IPS-18a (cell line): Measurements from ENCODE around the gene TMEFF2.

Source experiments
- H3K27ac ChIP-seq: one replicate; pipeline ENCODE4 v1.5.1; 2013; ENCODE audit warnings: low read length
- H3K27me3 ChIP-seq: one replicate; pipeline ENCODE4 v1.6.1; 2013; ENCODE audit warnings: mild to moderate bottlenecking, low read length; ENCODE audit not compliant: control insufficient read depth, insufficient read depth
- H3K36me3 ChIP-seq: one replicate; pipeline ENCODE4 v1.6.1; 2013; ENCODE audit warnings: low read depth, low read length; ENCODE audit not compliant: control insufficient read depth
- H3K4me1 ChIP-seq: one replicate; pipeline ENCODE4 v1.6.1; 2013; ENCODE audit warnings: low read depth, low read length; ENCODE audit not compliant: control insufficient read depth
- H3K4me3 ChIP-seq: one replicate; pipeline ENCODE4 v1.5.1; 2013; ENCODE audit warnings: low read length
- H3K9ac ChIP-seq: one replicate; pipeline ENCODE4 v1.6.1; 2013; ENCODE audit warnings: mild to moderate bottlenecking, low read length, moderate library complexity
- H3K9me3 ChIP-seq: one replicate; pipeline ENCODE4 v1.6.1; 2013; ENCODE audit warnings: low read depth, low read length; ENCODE audit not compliant: control insufficient read depth

Gene TMEFF2

DNA sequence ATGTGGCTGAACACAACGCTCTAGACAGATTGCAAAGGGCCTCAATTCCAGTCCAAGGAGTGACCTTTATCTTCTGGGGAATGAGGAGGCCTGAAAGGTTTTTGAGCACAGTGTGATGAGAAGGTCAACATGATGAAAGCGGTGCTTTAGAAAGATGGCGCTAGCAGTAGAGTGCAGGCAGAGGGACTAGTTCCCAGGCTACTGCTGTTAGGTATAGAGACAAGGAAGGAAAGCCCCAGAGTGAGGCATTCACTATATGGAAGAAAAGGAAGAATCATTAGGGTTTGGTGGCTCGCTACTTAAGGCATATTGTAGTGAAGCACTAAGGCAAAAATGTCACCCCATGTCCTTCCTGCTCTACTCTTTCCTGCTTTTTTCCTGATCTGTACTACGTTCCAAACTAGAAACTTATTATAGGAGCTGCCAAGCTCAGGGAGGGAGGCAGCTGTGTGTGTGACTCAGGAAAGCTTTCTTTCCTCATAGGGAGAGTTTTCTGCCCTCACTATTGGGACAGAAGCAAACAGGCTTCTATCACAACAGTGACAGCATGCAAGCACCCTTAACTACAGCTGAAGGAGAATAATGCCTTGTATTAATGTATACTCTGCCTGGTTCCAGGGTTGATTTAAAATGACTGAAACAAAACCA, 187.0 kb downstream of the TMEFF2 start:
- no peaks in the 10 kb centered on the region for H3K9me3 ChIP-seq
- no peak overlapping the region for H3K9ac ChIP-seq
- H3K36me3 ChIP-seq: no peaks in the 10 kb centered on the region
- no peaks in the 10 kb centered on the region for H3K4me1 ChIP-seq
- no peak overlapping the region for H3K27ac ChIP-seq
- no peak overlapping the region for H3K4me3 ChIP-seq
- no peaks in the 10 kb centered on the region for H3K27me3 ChIP-seq

DNA sequence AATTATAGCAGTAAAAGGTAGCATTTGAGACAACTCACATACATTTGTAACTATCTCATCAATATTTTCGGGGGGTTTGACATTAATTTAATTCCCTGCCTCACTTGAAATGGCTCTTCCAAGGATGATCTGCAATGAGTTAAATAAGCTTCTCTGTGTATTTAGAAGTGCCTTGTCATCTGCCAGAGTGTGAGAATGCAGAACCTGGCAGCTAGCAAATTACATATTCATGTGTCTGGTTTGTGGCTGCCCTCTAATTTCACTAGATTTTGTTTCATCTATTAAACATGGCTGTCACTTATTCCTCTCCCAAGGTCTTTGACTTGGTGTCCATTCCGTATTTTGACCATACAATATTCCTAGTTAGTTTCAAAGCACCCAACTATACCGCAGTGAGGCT, 189.5 kb downstream of the TMEFF2 start:
- Histone ChIP-seq H3K27me3 (no peaks in the 10 kb centered on the region), H3K9ac (no peak overlapping the region), H3K27ac (no peak overlapping the region), H3K9me3 (no peaks in the 10 kb centered on the region), H3K36me3 (no peaks in the 10 kb centered on the region), H3K4me3 (no peak overlapping the region), H3K4me1 (no peaks in the 10 kb centered on the region)

DNA sequence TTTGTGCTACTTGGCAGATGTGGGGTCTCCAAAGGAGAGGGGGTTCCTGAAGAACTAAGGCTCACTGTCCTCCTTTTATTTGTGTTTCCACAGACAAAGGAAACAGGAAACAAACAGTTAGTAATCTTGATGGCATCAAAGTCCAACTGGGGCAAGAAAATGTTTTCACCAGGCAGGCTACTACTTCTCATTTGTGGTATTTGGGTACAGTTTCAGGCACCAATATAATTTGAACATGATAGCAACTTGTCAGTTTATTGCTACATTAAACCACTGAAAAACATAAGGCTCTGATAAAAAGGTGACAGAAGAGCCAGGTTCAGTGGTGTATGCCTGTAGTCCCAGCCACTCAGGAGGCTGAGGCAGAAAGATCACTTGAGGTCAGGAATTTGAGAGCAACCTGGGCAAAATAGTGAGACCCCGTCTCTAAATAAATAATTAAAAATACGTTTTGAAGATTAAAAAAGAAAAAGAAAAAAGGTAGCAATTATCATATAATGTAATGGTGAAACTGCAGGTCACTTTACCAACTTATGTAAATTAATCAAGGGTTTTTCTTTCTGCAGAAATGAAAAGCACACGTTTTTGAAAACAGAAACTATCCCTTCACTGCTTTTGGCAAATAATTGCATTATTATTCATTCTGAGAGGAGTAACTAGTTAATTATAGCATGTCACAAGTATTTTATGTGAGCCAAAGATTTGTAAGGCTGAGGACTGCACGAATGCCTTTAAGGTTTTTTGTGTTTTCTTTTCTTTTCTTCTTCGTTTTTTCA, 190.4 kb downstream of the TMEFF2 start:
- Histone ChIP-seq H3K36me3 (no peaks in the 10 kb centered on the region), H3K27me3 (no peaks in the 10 kb centered on the region), H3K27ac (no peak overlapping the region), H3K4me3 (no peak overlapping the region), H3K9me3 (no peaks in the 10 kb centered on the region), H3K9ac (no peak overlapping the region), H3K4me1 (no peaks in the 10 kb centered on the region)

DNA sequence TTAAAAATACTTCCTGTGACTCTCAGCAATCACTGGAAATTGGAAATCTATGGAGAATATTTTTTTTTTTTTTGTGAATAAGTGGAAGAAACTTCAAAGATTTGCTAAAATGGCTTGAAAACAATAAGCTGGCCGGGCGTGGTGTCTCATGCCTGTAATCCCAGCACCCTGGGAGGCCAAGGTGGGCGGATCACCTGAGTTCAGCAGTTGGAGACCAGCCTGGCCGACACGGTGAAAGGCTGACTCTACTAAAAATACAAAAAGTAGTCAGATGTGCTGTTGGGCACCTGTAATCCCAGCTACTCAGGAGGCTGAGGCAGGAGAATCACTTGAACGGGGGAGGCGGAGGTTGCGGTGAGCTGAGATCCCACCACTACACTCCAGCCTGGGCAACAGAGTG, 192.3 kb downstream of the TMEFF2 start:
- H3K36me3 ChIP-seq: no peaks in the 10 kb centered on the region
- H3K4me1 ChIP-seq: no peaks in the 10 kb centered on the region
- H3K27ac ChIP-seq: no peak overlapping the region
- no peaks in the 10 kb centered on the region for H3K9me3 ChIP-seq
- H3K27me3 ChIP-seq: no peaks in the 10 kb centered on the region
- no peak overlapping the region for H3K4me3 ChIP-seq
- H3K9ac ChIP-seq: no peak overlapping the region

DNA sequence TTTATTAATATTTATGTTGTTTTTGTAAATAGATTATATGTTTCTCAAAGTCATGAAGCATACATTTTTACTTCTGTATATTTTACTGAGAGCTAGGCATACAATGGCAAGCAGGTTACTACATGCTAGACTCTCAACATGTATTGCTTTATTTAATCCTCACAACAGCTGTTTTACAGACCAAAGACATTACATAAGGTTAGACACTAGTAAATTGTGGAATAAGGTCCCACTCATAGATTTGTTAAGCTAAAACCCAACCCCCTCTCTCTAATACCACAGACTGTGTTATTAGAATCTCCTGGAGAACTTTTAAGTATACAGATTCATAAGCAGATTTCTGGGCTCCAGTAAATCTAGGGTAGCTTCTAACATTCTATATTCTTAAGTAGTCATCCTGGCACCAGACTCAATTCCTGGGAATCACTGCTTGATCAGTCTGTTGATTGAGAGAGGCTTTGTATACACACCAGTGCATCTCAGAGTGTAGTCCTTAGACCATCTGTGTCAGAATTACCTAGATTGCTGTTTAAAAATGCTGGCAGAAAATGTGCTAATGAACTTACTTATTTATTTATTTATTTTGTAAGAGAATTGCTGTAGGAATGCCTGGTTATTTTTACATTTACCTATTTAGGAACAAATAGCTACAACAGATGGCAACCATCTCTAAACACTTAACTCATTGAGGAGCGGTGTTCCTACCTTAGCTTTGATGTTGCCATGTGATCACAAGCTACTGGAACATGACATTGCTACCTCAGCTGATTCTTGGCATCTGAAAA, 194.3 kb downstream of the TMEFF2 start:
- H3K9ac ChIP-seq: no peak overlapping the region
- H3K4me3 ChIP-seq: no peak overlapping the region
- H3K36me3 ChIP-seq: no peaks in the 10 kb centered on the region
- H3K9me3 ChIP-seq: no peaks in the 10 kb centered on the region
- no peaks in the 10 kb centered on the region for H3K27me3 ChIP-seq
- H3K27ac ChIP-seq: no peak overlapping the region
- H3K4me1 ChIP-seq: peaks cover 5% of the 10 kb centered on the region

DNA sequence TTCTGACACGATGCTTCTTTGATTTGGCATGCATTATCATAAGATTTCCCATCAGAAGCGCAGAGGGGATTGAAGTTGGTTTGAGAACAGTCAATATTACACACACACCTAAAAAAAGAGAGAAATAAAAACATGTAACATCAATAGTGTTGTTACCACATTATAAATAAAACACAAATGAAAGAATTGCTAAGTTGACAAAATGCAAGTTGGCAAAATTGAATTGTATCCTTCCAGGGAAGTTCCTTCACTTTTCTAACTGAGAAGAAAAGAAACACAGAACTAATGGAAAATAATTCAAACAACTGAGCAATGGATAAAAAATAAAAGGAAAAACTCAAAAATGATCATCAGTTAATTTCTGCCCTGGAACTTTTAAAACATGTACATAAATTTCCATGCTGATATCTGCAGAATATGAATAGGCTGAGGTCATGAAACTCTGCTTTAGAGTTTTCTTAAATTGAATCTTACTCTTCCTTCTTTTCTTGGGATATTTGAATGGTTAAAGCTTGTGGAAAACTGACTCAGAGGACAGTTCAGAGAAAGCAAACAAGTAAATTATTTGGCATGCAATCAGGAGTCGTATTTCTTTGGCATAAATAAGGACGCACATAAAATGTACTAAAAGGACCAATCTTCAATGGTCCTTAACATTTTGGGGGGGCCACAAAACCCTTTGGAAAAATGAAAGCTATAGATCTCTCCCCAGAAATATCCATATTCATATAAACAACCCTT, 195.5 kb downstream of the TMEFF2 start:
- no peaks in the 10 kb centered on the region for H3K27me3 ChIP-seq
- no peak overlapping the region for H3K4me3 ChIP-seq
- peaks cover 12% of the 10 kb centered on the region for H3K4me1 ChIP-seq
- H3K9ac ChIP-seq: no peak overlapping the region
- H3K36me3 ChIP-seq: no peaks in the 10 kb centered on the region
- H3K27ac ChIP-seq: no peak overlapping the region
- no peaks in the 10 kb centered on the region for H3K9me3 ChIP-seq

DNA sequence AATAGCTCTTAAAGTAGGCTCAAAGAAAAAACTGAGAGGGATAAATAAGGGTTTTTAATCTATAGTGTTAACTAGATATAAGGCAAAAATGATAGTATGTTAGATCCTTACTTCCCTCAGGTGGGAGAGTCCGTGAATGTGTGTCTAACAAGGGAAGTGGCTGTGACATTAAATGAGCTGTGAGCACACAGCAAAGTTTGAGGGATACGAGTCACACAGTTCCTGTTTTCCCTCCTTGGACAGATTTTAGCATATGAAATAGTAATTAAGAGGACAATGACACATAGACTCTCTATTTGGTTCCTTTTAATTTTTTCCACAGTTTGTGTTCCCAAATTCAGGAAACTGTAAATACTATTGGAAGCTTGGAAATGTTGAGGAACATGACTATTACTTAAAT, 199.4 kb downstream of the TMEFF2 start:
- Histone ChIP-seq H3K36me3 (no peaks in the 10 kb centered on the region), H3K9ac (no peak overlapping the region), H3K4me3 (no peak overlapping the region), H3K4me1 (peaks cover 12% of the 10 kb centered on the region), H3K27ac (no peak overlapping the region), H3K27me3 (no peaks in the 10 kb centered on the region), H3K9me3 (no peaks in the 10 kb centered on the region)

DNA sequence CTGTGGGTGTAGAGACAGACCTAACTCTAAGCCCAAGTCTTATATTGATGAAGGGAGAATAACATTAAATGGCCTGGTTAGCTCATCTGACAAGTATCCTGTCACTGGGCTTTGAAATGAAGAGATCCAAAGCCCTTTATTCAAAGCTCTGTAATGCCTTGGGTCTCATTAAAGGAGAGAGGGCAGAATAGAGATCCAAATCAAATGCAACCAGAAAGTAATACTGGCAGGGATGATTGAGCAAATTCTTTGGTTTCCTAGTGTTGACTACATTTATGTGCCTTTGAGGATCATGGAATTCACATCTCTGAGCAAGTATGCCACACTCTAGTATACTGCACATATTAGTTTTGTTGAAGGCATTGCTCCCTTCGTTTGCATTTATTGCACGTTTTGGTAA, 200.0 kb downstream of the TMEFF2 start:
- no peak overlapping the region for H3K9ac ChIP-seq
- H3K4me1 ChIP-seq: peaks cover 12% of the 10 kb centered on the region
- no peaks in the 10 kb centered on the region for H3K36me3 ChIP-seq
- no peaks in the 10 kb centered on the region for H3K27me3 ChIP-seq
- no peak overlapping the region for H3K4me3 ChIP-seq
- H3K27ac ChIP-seq: no peak overlapping the region
- H3K9me3 ChIP-seq: no peaks in the 10 kb centered on the region

DNA sequence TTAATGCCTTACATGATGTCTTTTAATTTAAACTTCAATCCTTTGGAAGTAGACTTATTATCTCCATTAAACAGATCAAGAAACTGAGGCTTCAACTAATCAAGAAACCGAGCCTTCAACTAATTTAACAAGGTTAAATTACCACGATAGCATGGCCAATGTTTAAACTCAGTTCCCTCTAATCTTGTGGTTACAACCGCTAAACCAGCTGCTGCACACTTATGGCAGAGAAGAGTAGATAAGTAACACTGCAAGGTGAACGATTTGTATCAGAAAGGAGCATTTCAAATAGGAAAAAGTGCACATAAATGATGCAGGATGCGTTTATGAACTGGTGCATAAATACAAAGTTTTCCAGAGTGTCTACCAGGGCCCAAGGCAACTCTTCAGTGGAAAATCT, 203.3 kb downstream of the TMEFF2 start:
- Histone ChIP-seq H3K4me3 (no peak overlapping the region), H3K36me3 (no peaks in the 10 kb centered on the region), H3K9me3 (no peaks in the 10 kb centered on the region), H3K27ac (no peak overlapping the region), H3K4me1 (peaks cover 12% of the 10 kb centered on the region), H3K27me3 (no peaks in the 10 kb centered on the region), H3K9ac (no peak overlapping the region)

DNA sequence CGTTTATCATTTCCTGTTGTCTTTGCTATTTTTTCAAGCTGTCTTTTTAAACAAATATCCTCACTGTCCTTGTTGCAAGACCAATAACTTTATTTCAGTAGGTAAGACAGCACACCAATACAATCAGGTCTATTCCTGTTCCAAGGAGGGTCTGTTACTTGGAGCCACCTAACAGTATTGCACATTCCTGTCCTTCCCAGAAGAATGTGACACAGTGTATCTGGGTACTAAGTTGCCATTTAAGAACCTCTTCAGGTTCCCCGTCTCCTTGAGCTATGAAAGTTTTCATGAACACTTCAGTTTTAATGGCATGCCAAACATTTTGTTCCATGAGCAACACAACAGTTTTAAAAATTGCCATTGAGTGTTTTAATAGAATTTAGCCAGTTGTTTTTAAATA, 209.0 kb downstream of the TMEFF2 start:
- no peak overlapping the region for H3K27ac ChIP-seq
- H3K9me3 ChIP-seq: no peaks in the 10 kb centered on the region
- no peak overlapping the region for H3K4me3 ChIP-seq
- H3K4me1 ChIP-seq: no peaks in the 10 kb centered on the region
- H3K9ac ChIP-seq: no peak overlapping the region
- no peaks in the 10 kb centered on the region for H3K36me3 ChIP-seq
- no peaks in the 10 kb centered on the region for H3K27me3 ChIP-seq

DNA sequence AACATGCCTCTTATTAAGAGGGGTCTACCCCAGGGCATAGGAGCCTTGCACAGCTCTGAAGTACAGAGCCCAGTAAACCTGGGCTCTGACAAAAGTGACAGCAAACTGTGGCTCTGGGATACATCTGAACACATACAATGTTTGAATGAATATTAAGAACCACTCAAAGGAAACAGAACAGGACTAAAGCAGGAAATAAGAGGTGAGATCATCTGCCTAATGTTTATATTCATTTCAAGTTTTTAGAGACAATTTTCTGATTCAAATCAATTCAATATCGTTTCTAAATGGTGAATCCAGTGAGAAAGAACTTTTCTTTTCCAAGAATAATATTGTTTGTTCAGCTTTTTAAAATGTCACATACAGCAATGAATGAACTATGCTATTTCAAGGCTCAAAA, 211.1 kb downstream of the TMEFF2 start:
- H3K4me1 ChIP-seq: peaks cover 20% of the 10 kb centered on the region
- no peaks in the 10 kb centered on the region for H3K9me3 ChIP-seq
- no peaks in the 10 kb centered on the region for H3K27me3 ChIP-seq
- no peak overlapping the region for H3K4me3 ChIP-seq
- no peaks in the 10 kb centered on the region for H3K36me3 ChIP-seq
- H3K9ac ChIP-seq: no peak overlapping the region
- H3K27ac ChIP-seq: no peak overlapping the region
